ENCODE results near the gene SPATA2L. TPM values are rescaled to one million over a fixed set of nuclear protein-coding genes. Genes with fewer than 3 reads are reported as not detected.

Gene SPATA2L
- total and polyA plus RNA-seq, 2 of the 13 experiments (the other 11 are each of a cell fraction or from before 2014, with no cell fraction given) = 9.1 to 20.7 TPM

- TF ChIP-seq FOXA1 (IDR thresholded peaks at IDR 0.05) (no peak), FOXA1 (CRISPR knock-in tag; IDR thresholded peaks at IDR 0.05) (no peak), IRX3 (CRISPR knock-in tag; IDR thresholded peaks at IDR 0.05; ENCODE audit: borderline replicate concordance, low read depth) (0 out of 2 replicates have a peak, but pooled peaks have one; percentile 37), NFKB2 (CRISPR knock-in tag; IDR thresholded peaks at IDR 0.05; ENCODE audit: borderline replicate concordance) (no peak), TBL1XR1 (IDR thresholded peaks at IDR 0.05; ENCODE audit: borderline replicate concordance, low read length, partially characterized antibody) (peak; percentile 22), ZBTB10 (CRISPR knock-in tag; IDR thresholded peaks at IDR 0.05; ENCODE audit: borderline replicate concordance) (no peak), KDM1A (CRISPR knock-in tag; IDR thresholded peaks at IDR 0.05) (no peak), HOMEZ (CRISPR knock-in tag; IDR thresholded peaks at IDR 0.05; ENCODE audit: low read depth) (no peak), ZNF547 (CRISPR knock-in tag; IDR thresholded peaks at IDR 0.05) (no peak), ZNF597 (CRISPR knock-in tag; IDR thresholded peaks at IDR 0.05) (no peak), ZNF552 (CRISPR knock-in tag; IDR thresholded peaks at IDR 0.05; ENCODE audit: borderline replicate concordance) (0 out of 2 replicates have a peak, but pooled peaks have one; percentile 28), TEAD3 (CRISPR knock-in tag; optimal IDR thresholded peaks at IDR 0.05; ENCODE audit: borderline replicate concordance) (peak; percentile 56), PPARG (CRISPR knock-in tag; conservative IDR thresholded peaks at IDR 0.05) (no peak), ARID5B (CRISPR knock-in tag; IDR thresholded peaks at IDR 0.05) (peak; percentile 73), ZNF839 (CRISPR knock-in tag; IDR thresholded peaks at IDR 0.05; ENCODE audit: borderline replicate concordance) (no peak), DDIT3 (CRISPR knock-in tag; IDR thresholded peaks at IDR 0.05) (no peak)
- TF ChIP-seq, protein P1, sequence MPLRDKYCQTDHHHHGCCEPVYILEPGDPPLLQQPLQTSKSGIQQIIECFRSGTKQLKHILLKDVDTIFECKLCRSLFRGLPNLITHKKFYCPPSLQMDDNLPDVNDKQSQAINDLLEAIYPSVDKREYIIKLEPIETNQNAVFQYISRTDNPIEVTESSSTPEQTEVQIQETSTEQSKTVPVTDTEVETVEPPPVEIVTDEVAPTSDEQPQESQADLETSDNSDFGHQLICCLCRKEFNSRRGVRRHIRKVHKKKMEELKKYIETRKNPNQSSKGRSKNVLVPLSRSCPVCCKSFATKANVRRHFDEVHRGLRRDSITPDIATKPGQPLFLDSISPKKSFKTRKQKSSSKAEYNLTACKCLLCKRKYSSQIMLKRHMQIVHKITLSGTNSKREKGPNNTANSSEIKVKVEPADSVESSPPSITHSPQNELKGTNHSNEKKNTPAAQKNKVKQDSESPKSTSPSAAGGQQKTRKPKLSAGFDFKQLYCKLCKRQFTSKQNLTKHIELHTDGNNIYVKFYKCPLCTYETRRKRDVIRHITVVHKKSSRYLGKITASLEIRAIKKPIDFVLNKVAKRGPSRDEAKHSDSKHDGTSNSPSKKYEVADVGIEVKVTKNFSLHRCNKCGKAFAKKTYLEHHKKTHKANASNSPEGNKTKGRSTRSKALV (CRISPR knock-in tag; IDR thresholded peaks at IDR 0.05) = no peak
Measured at GRCh38 chr16:89693931-89694783, 7.3 kb downstream of the SPATA2L start (continued).
